Forelimb muscle (tissue), 1 donor: ENCODE results near the gene FMO5. TPM values are rescaled to one million over a fixed set of nuclear protein-coding genes. Genes with fewer than 3 reads are reported as not detected.

Experiments used
- DNase-seq: peaks from one replicate; pipeline ENCODE4 v3.0.0-alpha.2; 2013; ENCODE audit warnings: low read depth
- polyA plus RNA-seq: library from polyadenylated mRNA; unstranded; fragments of 120-200 nt; gene quantifications from one replicate; pipeline ENCODE4 v1.2.1, GENCODE V29; 2013; ENCODE audit not compliant: insufficient read length

Gene FMO5
- polyA plus RNA-seq, 1 donor: 2.7 TPM

GRCh38 chr1:147156642-147157041 lies 68.5 kb downstream of the FMO5 start:
- DNase-seq: no peak

GRCh38 chr1:147152772-147153171 lies 72.4 kb downstream of the FMO5 start:
- DNase-seq: no peak

DNA sequence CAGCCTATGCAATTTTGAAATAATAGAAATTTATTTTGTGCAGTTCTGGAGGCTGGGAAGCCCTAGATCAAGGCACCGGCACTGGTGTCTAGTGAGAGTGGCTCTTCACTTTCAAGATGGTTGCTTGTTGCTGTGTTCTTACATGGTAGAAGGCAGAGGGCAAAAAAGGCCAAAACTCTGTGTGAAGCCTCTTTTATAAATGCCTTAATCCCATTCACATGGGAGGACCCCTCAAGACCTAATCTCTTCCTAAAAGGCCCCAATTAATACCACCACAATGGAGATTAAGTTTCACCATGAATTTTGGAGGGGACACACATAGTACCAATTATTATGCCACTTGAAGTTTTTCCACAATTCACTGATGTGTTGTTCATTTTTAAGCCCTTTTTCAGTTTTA lies 73.9 kb downstream of the FMO5 start:
- DNase-seq: no peak

GRCh38 chr1:147142886-147143285 lies 82.3 kb downstream of the FMO5 start:
- DNase-seq: no peak

Other genes with a start within 250 kb of the FMO5 start
- 46.4 TPM for gene PRKAB2, start 52.9 kb downstream of the FMO5 start, polyA plus RNA-seq
- 20.2 TPM for gene CHD1L, start 17.3 kb upstream of the FMO5 start, polyA plus RNA-seq